Measurements from ENCODE around the gene KDM6B. TPM values are rescaled to one million over a fixed set of nuclear protein-coding genes. Genes with fewer than 3 reads are reported as not detected.

KDM6B gene
- total RNA-seq, 1 donor from 2014 or later: 2.7 TPM

DNA sequence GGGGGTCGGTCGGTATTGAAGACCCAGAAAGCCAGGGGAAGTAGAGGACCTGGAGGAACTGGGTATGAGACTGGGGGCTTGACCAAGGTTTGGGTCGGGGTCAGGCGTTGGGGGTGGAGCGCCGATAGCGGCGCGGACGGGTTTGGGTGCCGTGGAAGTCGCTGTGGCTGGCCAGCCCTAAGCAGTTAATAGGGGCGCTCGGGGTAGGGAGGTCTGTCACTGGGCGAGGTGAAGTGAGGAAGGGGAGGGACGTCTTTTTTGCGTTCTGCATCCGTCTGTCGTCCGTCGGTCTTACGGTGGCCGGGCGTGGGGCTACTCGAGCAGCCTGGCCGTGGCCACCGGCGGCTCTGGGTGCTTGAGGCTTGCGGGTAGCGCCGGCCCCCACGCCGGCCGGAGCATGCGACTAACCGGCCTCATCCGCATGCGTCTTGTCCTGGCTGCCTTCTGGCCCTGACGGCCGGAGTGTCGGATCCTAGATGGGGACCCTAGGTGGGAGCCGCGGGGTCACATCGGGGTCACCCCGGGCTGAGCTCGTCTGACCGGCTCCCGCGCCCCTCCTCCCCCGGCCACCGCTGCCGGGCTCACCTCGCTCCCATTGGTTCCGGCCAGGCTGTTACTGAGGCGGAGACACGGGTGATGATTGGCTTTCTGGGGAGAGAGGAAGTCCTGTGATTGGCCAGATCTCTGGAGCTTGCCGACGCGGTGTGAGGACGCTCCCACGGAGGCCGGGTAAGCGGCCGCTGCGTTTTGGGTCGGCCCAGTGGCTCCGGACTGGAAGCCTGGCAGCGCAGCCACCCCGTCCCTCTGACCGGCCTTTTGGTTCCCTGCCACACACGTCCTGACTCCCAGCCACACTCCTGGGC lies 10.5 kb downstream of the KDM6B start:
- peak overlapping the region; percentile 70 for H3K4me3 ChIP-seq (ENCODE audit: low read depth, low read length)
- DNase-seq (ENCODE audit: low read depth): no peak
- TF ChIP-seq, protein P1, sequence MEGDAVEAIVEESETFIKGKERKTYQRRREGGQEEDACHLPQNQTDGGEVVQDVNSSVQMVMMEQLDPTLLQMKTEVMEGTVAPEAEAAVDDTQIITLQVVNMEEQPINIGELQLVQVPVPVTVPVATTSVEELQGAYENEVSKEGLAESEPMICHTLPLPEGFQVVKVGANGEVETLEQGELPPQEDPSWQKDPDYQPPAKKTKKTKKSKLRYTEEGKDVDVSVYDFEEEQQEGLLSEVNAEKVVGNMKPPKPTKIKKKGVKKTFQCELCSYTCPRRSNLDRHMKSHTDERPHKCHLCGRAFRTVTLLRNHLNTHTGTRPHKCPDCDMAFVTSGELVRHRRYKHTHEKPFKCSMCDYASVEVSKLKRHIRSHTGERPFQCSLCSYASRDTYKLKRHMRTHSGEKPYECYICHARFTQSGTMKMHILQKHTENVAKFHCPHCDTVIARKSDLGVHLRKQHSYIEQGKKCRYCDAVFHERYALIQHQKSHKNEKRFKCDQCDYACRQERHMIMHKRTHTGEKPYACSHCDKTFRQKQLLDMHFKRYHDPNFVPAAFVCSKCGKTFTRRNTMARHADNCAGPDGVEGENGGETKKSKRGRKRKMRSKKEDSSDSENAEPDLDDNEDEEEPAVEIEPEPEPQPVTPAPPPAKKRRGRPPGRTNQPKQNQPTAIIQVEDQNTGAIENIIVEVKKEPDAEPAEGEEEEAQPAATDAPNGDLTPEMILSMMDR (conservative IDR thresholded peaks at IDR 0.05; ENCODE audit: low read depth, low read length): no peak

DNA sequence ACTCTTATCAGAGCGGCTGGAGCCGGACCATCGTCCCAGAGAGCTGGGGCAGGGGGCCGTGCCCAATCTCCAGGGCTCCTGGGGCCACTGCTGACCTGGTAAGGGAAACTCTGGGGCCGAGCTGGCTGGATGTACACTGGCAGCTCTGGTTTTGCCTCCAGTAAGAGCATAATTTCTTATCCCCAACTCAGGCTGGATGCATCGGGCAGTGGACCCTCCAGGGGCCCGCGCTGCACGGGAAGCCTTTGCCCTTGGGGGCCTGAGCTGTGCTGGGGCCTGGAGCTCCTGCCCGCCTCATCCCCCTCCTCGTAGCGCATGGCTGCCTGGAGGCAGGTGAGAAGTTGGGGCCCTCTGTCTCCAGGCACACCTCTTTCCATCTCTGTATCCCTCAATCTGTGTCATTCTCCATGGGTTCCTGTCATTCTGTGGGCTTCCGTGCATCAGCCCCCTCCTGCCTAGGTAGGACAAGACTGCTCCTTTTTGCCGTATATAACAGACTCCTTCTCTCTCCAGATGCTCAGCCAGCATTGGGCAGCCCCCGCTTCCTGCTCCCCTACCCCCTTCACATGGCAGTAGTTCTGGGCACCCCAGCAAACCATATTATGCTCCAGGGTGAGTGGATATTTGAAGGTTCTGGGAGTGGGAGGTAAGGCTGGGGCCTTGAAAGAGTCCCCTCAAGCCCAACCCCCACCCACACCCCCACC lies 11.5 kb downstream of the KDM6B start:
- TF ChIP-seq, protein P1 (conservative IDR thresholded peaks at IDR 0.05; ENCODE audit: low read depth, low read length): no peak
- peak overlapping the region; percentile 70 for H3K4me3 ChIP-seq (ENCODE audit: low read depth, low read length)
- no peak for DNase-seq (ENCODE audit: low read depth)

DNA sequence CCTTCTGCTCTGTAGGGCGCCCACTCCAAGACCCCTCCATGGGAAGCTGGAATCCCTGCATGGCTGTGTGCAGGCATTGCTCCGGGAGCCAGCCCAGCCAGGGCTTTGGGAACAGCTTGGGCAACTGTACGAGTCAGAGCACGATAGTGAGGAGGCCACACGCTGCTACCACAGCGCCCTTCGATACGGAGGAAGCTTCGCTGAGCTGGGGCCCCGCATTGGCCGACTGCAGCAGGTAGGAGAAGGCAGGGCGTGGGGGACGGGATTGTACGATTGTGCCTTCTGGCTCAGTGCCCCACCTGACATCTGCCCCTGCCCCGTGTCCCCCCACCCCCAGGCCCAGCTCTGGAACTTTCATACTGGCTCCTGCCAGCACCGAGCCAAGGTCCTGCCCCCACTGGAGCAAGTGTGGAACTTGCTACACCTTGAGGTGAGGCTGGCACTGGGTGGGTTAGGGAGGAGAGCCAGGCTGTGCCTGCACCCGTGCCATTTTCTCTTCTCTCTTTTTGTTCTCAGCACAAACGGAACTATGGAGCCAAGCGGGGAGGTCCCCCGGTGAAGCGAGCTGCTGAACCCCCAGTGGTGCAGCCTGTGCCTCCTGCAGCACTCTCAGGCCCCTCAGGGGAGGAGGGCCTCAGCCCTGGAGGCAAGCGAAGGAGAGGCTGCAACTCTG lies 12.2 kb downstream of the KDM6B start:
- TF ChIP-seq, protein P1 (conservative IDR thresholded peaks at IDR 0.05; ENCODE audit: low read depth, low read length): no peak
- no peak for DNase-seq (ENCODE audit: low read depth)
- H3K4me3 ChIP-seq (ENCODE audit: low read depth, low read length): no peak overlapping the region

DNA sequence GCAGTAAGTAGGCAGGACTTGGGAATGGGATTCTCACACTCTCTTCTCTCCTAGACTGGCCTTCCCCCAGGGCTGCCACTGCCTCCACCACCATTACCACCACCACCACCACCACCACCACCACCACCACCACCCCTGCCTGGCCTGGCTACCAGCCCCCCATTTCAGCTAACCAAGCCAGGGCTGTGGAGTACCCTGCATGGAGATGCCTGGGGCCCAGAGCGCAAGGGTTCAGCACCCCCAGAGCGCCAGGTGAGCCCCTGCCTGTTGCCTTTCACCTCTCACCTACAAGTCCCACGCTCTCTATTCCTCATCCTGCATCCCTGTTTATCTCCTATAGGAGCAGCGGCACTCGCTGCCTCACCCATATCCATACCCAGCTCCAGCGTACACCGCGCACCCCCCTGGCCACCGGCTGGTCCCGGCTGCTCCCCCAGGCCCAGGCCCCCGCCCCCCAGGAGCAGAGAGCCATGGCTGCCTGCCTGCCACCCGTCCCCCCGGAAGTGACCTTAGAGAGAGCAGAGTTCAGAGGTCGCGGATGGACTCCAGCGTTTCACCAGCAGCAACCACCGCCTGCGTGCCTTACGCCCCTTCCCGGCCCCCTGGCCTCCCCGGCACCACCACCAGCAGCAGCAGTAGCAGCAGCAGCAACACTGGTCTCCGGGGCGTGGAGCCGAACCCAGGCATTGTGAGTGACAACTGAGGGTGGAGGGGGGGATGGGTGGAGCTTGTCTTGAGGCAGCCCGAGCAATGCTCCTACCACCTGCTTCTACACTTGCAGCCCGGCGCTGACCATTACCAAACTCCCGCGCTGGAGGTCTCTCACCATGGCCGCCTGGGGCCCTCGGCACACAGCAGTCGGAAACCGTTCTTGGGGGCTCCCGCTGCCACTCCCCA lies 13.0 kb downstream of the KDM6B start:
- TF ChIP-seq, protein P1 (conservative IDR thresholded peaks at IDR 0.05; ENCODE audit: low read depth, low read length): no peak
- no peak overlapping the region for H3K4me3 ChIP-seq (ENCODE audit: low read depth, low read length)
- no peak for DNase-seq (ENCODE audit: low read depth)

DNA sequence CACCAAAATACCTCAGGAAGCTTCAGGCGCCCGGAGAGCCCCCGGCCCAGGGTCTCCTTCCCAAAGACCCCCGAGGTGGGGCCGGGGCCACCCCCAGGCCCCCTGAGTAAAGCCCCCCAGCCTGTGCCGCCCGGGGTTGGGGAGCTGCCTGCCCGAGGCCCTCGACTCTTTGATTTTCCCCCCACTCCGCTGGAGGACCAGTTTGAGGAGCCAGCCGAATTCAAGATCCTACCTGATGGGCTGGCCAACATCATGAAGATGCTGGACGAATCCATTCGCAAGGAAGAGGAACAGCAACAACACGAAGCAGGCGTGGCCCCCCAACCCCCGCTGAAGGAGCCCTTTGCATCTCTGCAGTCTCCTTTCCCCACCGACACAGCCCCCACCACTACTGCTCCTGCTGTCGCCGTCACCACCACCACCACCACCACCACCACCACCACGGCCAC lies 14.1 kb downstream of the KDM6B start:
- no peak overlapping the region for H3K4me3 ChIP-seq (ENCODE audit: low read depth, low read length)
- DNase-seq (ENCODE audit: low read depth): no peak
- TF ChIP-seq, protein P1 (conservative IDR thresholded peaks at IDR 0.05; ENCODE audit: low read depth, low read length): no peak

DNA sequence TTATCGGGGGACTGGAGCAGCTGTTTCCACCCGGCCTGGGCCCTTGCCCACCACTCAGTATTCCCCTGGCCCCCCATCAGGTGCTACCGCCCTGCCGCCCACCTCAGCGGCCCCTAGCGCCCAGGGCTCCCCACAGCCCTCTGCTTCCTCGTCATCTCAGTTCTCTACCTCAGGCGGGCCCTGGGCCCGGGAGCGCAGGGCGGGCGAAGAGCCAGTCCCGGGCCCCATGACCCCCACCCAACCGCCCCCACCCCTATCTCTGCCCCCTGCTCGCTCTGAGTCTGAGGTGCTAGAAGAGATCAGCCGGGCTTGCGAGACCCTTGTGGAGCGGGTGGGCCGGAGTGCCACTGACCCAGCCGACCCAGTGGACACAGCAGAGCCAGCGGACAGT lies 14.7 kb downstream of the KDM6B start:
- no peak for DNase-seq (ENCODE audit: low read depth)
- H3K4me3 ChIP-seq (ENCODE audit: low read depth, low read length): no peak overlapping the region
- TF ChIP-seq, protein P1 (conservative IDR thresholded peaks at IDR 0.05; ENCODE audit: low read depth, low read length): no peak

Data from epithelial cell of proximal tubule (primary cell).